HuH-7.5 (cell line): ENCODE data around the gene TNFRSF19.

Source experiments
- DNase-seq: peaks from one replicate; pipeline ENCODE4 v3.0.0; 2011; ENCODE audit warnings: low spot score

Gene TNFRSF19

DNA sequence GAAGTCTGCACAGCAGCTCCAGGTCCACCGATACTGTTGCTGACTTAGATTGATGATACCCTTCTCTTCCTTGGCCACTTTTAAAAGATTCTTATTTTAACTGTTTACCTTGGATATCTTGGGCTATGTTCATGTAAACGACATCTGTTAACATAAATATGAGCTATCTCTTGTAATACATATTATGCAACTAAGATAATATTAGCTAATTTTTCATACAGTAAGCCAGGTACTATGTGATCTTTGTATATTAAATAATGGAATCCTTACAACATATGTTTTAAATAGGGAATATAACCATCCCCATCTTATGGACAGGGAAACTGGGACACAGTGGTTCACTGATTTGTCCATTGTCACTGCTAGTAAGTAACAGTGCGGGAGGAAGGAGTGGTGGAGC is 37.9 kb downstream of the TNFRSF19 start:
- DNase-seq: no peak

DNA sequence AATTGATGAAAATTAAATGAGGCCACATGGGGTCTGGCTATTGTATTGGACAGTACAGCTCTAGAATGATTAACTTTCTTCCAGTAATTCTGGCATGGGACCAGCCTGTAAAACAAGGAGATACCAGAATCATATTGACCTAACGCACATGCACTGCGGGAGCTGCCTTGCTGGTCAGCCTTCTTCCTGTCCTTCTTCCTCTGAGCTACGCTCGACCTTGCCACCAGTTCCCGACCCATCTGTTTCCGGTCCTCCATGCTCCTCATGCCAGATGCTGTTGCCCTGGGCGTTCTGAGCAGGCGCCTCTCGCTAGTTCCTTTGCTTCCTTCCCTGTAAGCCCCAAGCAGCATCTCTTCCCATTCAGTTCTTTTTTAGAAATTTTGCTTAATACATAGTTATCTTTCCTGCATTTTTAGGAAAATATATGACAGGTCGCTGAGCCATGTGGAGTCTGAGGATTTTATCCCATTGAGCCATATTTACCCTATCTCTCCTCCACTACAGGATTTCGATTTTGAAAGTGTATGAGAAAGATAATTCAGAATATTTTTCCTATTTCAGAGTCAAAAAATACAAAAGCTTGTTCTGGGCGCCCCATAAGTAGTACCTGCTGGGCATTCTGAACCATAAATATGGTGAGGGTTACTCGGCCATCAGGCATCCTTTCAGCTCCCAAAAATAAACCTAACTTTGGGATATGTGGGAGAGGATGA is 38.6 kb downstream of the TNFRSF19 start:
- DNase-seq: no peak

DNA sequence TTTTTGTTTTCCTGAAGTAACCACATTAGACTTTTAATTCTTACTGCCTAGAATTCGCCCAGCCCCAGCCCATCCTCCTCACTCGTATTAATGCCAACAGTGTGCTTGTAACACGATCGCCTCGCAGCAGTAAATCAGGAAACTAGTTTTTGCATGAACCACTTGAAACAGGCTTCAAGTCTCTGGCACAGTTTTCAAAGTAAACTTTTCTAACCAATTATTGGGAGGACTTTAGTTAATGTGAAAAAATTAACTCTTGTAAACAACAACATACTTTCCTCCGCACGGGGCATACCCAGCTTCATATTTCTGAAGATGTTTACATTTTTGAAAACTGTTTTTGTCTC is 39.2 kb downstream of the TNFRSF19 start:
- no peak for DNase-seq

DNA sequence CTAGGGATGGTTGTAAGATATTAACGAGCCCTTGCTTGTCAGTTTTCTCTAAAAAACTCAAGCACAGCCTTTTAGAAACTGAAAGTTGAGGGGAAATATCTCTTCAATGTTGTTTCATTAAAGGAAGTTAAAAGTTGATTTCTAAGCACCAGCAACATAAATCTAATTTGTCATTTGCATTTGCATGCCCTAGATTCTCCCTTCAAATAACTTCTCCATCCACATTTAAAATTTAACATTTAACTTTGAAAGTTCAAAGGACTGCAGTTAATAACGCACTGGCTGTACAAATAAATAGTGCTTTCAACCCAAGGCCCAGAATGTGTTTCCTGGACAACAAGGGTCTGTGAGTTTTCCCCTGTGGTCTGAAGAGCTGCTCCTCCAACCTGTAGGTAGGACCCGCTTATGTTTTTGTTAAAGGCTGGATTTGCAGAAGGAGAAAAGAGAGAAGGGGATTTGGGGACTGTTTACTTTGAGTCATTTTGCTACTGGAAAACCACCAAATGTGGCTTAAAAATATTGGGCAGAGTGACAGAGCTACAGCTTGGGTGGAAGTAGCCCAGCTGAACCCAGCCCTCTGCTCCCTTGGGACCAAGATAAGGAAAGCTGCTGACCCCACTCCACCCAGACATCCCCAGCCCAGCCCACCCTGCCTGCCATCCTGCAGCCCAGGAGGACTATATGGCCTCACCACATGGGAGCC is 39.8 kb downstream of the TNFRSF19 start:
- no peak for DNase-seq

DNA sequence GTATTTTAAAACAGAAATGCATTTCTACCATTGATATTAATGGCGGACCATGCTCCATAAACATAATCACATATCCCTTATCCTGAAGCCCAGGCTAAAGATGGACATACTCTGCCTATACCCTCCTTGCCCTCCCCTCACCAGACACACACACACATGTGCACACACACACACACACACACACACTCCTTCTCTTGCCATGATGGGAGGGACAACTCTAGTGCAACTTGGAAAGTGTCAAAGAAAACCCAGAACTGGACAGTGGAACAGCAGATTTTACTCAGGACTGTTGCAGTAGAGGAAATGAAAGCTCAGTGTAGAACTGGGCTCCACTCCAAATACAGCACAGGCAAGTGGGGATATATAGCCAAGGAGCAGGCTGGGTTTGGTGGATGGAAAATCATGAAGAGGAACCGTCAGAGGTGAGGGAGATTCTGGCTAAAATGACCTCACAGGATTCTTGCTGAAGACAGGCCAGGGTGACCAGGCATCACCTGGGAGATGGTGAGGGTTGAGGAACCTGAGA is 40.8 kb downstream of the TNFRSF19 start:
- DNase-seq: no peak

DNA sequence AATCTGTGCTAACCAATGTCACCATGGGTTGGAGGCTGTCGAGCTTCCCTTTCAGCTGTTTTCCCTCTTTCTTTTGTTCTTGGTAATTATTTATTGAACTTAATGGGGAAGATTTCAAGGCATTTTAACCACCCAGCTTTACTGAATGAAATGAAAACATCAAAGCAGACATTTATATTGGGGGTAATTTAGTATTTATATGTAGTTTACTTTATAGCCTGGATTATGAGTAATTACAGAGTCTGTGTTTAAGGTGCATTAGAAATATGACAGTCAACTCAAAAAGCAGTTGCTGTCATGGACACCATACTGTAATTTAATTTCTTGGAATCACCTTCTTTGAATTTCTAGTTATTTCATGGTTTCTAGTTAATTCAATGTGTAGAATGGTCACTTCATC is 42.0 kb downstream of the TNFRSF19 start:
- DNase-seq: no peak

DNA sequence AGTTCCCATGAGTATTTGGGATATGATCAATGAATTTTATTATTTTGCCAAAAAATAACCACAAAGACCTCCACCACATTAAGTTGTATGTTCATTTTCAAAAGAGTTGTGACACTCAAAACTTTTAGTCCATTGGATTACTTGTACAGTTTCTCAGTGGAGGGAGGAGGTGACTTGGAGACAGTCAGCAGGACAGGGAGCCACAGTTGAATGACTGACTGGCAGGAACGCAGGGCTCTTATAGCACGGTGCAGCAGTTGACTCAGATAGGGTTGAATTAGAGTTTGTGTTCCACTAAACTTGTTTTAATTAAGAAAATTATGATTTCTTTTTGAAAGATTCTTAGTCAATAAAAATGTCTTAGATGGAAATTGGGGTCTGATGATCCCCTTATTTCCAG is 42.5 kb downstream of the TNFRSF19 start:
- no peak for DNase-seq

DNA sequence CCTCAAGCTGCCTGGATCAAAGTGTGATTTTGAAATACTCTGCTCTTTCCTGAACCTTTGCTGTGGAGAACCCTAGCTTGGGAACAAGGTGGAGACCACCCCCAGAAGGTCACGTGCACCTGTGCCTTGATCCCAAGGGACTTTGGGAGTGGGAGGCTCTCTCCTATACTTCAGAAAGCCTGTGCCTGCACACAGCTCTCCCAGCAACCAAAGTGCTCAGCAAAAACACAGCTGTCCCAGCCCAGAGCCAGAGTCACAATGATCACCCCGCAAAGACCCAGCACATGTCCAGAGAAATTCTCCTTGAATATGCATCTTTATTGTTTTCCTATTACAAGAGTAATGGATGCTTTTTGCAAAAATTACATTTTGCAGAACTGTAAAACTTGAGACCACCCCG is 43.4 kb downstream of the TNFRSF19 start:
- DNase-seq: no peak

DNA sequence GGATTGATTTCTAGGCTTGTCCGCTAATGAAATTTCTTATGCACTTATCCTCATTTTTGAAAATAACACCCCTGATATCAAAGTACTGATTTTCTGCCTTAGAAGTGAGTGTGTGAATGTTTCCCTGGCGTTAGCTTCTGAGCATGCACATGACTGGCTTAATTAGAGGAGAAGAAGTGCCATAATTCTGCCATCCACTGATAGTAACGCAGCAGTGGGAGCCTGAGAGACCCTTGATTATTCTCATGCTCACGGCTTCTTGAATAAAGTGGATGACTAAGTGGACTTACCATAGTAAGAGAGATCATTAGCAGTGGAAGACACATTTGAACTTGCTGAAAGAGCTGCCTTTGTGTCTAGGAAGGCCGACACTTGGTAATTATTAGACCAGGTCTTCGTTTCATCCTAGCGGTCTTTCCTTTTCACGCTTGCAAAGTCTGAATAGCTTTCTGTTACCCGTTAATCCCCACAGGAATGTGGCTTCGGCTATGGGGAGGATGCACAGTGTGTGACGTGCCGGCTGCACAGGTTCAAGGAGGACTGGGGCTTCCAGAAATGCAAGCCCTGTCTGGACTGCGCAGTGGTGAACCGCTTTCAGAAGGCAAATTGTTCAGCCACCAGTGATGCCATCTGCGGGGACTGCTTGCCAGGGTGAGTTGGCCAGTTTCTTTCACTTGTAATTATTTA is 45.3 kb downstream of the TNFRSF19 start:
- no peak for DNase-seq

DNA sequence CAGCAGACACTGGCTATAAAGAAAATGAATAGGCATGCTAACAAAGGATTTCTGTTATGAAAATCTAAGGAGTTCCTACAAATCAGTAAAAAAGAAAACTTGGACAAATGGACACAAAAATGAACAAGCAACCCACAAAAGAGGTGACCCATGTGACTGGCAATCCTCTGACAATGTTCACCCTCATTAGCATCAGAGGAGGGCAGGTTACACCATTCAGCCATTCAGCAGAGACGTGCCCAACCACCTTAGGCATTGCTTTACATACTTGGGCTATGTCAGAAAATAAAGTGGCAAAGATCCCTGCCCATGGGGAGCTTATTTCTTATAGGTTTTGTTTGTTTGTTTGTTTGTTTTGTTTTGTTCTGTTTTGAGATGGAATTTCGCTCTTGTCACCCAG is 46.0 kb downstream of the TNFRSF19 start:
- DNase-seq: no peak

DNA sequence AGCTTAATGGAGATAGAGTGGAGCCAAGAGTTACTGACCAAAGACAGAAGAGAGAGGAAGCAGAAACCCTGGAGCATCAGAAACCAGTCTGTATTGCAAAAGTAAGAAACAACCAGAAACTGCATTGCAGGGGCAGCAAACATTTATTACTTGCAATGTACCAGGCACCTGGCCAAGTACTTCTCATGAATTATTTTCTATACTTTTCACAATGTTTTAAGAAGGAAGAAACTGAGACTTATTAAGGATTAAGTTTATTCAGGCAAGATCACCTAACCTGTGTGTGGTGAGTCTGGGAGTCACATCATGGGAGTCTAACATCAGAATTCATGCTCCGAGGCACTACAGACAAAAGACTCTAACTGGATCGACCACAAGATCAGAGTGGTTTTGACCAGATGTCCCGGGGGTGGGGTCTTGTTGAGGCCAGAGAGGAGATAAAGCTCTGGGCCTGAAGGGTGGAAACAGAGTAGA is 47.4 kb downstream of the TNFRSF19 start:
- DNase-seq: no peak

DNA sequence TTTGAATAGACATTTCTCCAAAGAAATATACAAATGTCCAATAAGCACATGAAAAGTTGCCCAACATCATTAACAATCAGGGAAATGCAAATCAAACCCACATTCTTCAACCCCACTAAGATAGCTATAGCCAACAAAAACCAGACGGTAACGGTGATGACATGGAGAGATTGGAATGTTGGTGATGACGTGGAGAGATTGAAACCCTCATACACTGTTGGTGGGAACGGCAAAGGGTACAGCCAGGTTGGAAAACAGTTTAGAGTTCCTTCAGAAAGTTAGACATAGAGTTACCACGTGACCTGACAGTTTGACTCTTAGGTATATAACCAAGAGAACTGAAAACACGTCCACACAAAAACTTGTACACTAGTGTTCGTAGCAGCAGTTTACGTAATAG is 48.1 kb downstream of the TNFRSF19 start:
- DNase-seq: no peak

DNA sequence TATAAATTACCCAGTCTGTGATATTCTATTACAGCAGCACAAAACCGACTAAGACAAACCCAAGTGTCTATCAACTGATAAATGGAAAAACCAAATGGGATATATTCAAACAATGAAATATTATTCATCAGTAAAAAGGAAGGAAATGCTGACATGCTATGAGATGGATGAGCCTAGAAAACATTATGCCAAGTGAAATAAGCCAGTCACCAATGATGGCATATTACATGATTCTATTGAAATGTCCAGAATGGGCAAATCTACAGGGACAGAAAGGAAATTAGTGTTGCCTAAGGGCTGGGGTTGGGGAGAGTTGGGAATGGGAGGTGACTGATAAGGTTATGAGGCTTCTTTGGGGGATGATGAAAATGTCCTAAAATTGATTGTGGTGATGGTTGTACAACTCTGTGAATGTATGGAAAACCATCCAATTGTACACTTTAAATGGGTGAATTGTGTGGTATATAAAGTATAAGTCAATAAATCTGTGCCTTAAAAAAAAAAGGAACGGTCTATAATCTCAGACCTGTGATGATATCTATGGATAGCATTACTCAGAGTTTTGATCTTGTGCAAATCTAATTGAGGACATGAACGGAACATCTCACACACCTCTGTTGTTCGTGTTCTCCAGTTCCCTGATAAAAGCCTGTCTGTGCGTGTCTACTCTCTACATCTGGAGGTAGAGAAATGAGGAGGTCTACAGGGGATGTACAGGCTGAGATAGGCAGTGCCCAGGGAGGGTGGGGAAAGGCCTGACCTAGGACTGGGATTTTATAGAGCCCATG is 49.0 kb downstream of the TNFRSF19 start:
- no peak for DNase-seq

DNA sequence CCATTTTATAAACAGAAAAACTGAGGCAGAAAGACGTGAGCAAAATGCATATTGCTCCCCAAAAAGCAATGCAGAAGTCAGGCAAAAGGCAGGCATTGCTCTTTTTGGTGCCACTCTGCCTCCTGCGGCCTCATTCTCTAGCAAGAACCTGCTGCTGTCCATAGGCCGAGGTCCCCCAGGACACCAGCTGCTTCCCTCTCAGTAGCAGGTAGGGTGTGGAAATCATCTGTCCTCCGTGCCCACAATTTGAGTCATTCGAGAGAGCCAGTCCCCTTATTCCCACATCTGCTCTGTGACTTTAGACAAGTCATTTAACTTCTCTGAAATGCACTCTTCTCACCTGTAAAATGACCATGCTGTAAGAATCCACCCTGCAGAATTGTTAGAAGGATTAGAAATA is 50.0 kb downstream of the TNFRSF19 start:
- DNase-seq: no peak

DNA sequence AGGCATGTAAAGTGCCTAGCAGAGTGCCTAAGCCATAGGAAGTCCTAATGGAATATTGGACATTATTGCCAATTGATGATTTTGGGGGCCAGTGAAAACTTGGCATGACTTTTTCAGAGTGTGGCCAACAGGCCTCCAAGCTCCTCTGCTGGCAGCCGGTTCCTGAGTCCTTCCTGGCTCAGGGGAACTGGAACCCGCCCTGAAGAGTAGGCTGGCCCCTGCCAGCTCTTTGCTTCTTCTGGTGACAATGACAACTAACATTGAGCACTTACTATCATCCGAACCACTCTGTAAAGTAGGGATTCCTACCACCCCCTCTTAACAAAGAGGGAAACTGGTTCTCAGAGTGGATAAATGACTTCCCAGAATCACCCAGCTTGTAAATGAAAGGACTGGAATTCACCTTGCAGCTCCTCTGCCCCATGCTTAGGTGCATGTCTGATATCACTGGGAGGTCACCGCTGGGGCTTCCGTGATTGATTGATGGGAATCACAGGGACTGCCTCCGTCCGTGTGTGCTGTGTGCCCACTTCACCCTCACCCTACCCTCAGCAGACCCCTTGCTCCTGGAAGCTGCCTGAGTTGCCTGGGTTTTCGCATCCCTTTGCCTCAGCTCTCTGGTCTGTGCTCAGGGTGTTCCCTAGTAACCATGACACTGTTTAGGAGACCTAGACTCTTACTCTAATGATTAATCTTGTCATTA is 50.6 kb downstream of the TNFRSF19 start:
- no peak for DNase-seq

DNA sequence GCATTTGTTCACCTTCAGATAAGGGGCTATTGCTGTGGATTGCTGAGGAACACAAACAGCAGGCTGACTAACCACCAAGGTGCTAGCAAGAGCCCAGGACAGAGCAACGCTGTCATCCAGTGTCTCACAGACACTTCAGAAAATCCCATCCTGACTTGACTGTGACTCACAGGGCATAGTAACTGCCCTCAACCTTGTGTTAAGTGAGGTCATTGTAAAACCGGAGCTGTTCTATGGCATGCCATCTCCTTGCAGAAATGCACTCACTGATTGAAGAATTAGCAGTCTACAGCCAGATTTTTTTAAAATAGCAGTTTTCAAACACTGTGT is 51.1 kb downstream of the TNFRSF19 start:
- DNase-seq: no peak

DNA sequence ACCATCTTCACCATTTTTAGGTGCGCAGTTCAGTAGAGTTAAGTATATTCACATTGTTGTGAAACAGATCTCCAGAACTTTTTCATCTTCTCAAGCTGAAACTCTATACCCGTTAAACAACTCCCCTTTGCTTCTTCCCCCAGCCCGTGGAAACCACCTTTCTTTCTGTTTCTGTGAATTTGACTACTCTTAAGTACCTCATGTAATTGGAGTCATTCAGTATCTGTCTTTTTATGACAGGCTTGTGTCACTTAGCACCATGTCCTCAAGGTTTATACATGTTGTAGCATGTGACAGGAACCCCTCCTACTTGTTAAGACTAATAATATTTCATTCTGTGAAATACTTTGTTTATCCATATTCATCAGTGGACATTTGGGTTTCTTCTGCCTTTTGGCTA is 52.8 kb downstream of the TNFRSF19 start:
- no peak for DNase-seq

DNA sequence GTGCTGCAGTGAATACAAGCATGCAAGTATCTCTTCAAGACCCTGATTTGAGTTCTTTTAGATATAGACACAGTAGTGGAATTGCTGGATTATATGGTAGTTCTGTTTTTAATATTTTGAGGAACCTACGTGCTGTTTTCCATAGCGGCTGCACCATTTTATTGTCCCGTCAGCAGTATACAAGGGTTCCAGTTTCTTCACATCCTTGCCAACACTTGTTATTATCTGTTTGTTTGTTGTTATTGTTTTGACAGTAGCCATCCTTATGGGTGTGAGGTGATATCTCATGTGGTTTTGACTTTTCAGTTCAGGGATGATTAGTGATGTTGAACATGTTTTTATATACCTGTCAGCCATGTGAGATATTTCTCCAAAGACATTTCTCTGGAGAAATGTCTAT is 53.2 kb downstream of the TNFRSF19 start:
- DNase-seq: no peak

DNA sequence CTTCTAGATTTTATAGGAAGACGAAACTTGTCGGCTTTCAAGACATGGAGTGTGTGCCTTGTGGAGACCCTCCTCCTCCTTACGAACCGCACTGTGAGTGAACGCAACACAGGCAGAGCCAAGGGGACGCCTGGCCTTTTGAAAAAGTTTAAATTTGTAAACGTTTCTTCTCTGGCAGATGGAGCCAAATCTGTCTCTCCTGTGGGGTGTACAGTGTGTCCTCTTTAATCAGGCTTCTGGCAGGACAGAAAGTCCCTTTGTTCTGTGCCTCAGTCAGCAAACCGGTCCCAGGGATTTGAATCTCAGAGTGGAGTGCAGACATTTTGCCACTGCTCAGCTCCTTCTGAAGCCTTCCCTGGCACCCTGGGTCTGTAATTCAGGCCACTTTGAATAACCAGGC is 56.5 kb downstream of the TNFRSF19 start:
- DNase-seq: no peak

DNA sequence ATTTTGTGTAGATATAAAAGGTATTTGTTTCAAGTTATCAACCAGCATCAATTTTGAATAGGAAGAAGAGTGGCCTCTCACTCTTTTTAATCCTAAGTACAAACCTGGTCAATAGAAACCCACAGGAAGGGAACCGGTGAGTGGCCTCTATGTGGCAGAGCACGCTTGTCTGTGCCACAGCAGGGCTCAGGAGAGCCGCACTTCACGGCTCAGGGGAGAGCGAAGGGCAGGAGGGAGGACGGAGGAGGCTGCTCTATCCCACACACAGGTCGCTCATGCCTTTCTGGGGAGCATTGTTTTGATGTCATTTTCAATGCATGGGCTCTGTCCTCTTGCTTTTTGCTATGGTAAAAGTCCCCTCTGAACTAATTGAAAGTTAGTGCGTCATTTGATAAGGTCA is 57.2 kb downstream of the TNFRSF19 start:
- DNase-seq: no peak

DNA sequence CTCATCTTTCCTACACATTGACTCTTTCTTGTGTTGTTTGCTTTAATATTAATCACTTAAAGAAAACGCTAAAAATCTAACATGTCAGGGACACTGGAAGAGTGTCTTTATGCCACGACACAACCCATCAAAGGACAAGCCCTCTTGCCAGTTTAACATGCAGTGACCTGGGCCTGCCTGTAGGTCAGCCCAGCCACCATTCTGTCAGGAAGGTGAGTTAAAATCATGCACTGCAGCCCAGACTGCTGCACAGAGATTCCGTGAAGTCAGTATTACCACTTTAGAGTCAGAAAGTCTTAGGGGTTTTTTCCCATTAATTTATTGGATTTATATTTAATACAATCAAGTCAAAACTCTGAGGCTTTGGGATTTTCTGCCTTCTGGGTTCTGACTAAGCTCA is 58.0 kb downstream of the TNFRSF19 start:
- no peak for DNase-seq
